Endometrial microvascular endothelial cells (primary cell): Measurements from ENCODE around the gene NPC1. TPM values are rescaled to one million over a fixed set of nuclear protein-coding genes. Genes with fewer than 3 reads are reported as not detected.
"Not testable (repeated sequence)": the region's sequence is repeated elsewhere in the genome, so short reads cannot be mapped to it uniquely, and the experiment has no call there.

Source experiments
- in situ Hi-C: cut with HindIII; loops from 2 replicates; pipeline ENCODE4 v1.10.0; 2017; ENCODE audit warnings: low sequenced_read_pairs, low pct_unique_long_range_greater_than_20kb; ENCODE audit errors: inconsistent ontology term
- total RNA-seq: library from RNA; depleted of rRNA; stranded (reverse); fragments of >200 nt; gene quantifications from one replicate; pipeline ENCODE4 v1.2.3, GENCODE V29; 2015; ENCODE audit errors: inconsistent ontology term

The NPC1 gene
- total RNA-seq, 1 donor from 2014 or later, result 52.1 TPM

GRCh38 chr18:23503963-23504344 is 82.4 kb downstream of the NPC1 start:
- in situ Hi-C loops, result no loop called here

- in situ Hi-C loops, result no loop called here
Measured at GRCh38 chr18:23503038-23503962, 83.0 kb downstream of the NPC1 start, which contains the start of gene RMC1. Gene RMC1, plus strand, starts transcription at chr18:23503511. Its CDS starts 108 bp downstream, at chr18:23503619.

GRCh38 chr18:23502516-23503037 is 83.7 kb downstream of the NPC1 start:
- in situ Hi-C loops, result no loop called here

- in situ Hi-C loops, result no loop called here
Measured at GRCh38 chr18:23501626-23502025, 84.7 kb downstream of the NPC1 start.

GRCh38 chr18:23499291-23499781 is 87.0 kb downstream of the NPC1 start:
- in situ Hi-C loops, result no loop called here

GRCh38 chr18:23498877-23499276 is 87.4 kb downstream of the NPC1 start:
- in situ Hi-C loops, result no loop called here

GRCh38 chr18:23498117-23498516 is 88.2 kb downstream of the NPC1 start:
- in situ Hi-C loops, result no loop called here

- in situ Hi-C loops, result no loop called here
Measured at GRCh38 chr18:23495723-23496440, 90.4 kb downstream of the NPC1 start.

GRCh38 chr18:23494992-23495391 is 91.3 kb downstream of the NPC1 start:
- in situ Hi-C loops, result no loop called here

GRCh38 chr18:23493654-23494053 is 92.7 kb downstream of the NPC1 start:
- in situ Hi-C loops, result no loop called here

- in situ Hi-C loops, result not testable (repeated sequence)
Measured at GRCh38 chr18:23489586-23489985, 96.7 kb downstream of the NPC1 start.

- in situ Hi-C loops, result no loop called here
Measured at GRCh38 chr18:23487738-23488570, 98.4 kb downstream of the NPC1 start.

GRCh38 chr18:23485386-23485785 is 100.9 kb downstream of the NPC1 start:
- in situ Hi-C loops, result no loop called here

GRCh38 chr18:23484561-23485182 is 101.6 kb downstream of the NPC1 start:
- in situ Hi-C loops, result no loop called here

Other genes with a start within 250 kb of the NPC1 start
- 35.3 TPM for gene RIOK3, start 133.2 kb downstream of the NPC1 start, total RNA-seq
- 24.0 TPM for gene RMC1, start 83.0 kb downstream of the NPC1 start, total RNA-seq
- gene ANKRD29, start 76.4 kb upstream of the NPC1 start, total RNA-seq, result 0.93 TPM
- gene LAMA3, start 102.9 kb upstream of the NPC1 start, total RNA-seq, result 9.7 TPM